Endothelial cell of umbilical vein (primary cell): ENCODE measurements around the gene ZNF146. TPM values are rescaled to one million over a fixed set of nuclear protein-coding genes. Genes with fewer than 3 reads are reported as not detected.

Experiments used
- BruUV-seq: library from RNA; stranded (reverse); fragments of 400-500 nt; replicated peaks from 2 replicates; lab custom pipeline; 2021; lab: Mats Ljungman, UMichigan
- CTCF ChIA-PET: fragments of 300-600, 350-600 bp; sonication (Branson Sonifier 250); formaldehyde crosslinking; loops from one replicate; lab custom pipeline; 2021; ENCODE audit warnings: antibody characterized with exemption, inconsistent platforms; lab: Charles Lee
- POLR2A ChIA-PET: fragments of 300-600, 350-600 bp; sonication (Branson Sonifier 250); formaldehyde crosslinking; loops from one replicate; lab custom pipeline; 2021; ENCODE audit warnings: antibody characterized with exemption, inconsistent platforms; lab: Charles Lee
- DNase-seq: peaks from one replicate; pipeline ENCODE4 v3.0.0-alpha.2; 2011; ENCODE audit warnings: low read depth, low spot score
- FAIRE-seq: peaks from 2 replicates; lab custom pipeline; 2011; peaks lifted over from hg19 to GRCh38; lab: Jason Lieb, UNC
- H2AFZ ChIP-seq: 2 replicates; pipeline ENCODE4 v1.6.0; 2012; ENCODE audit warnings: low read depth, low read length, control low read depth, inconsistent platforms
- H3K27ac ChIP-seq: 2 replicates; pipeline ENCODE4 v1.5.1; 2011; ENCODE audit warnings: low read depth, mild to moderate bottlenecking, control low read depth, low read length, moderate library complexity; ENCODE audit not compliant: insufficient read depth
- H3K27me3 ChIP-seq, 2 experiments: 2 replicates each; pipeline versions ENCODE4 v1.6.0 to v1.6.1; 2011; ENCODE audit warnings: low read length in 2 of 2, mixed read lengths in 1 of 2; ENCODE audit not compliant: control insufficient read depth in 2 of 2, insufficient read depth in 2 of 2
- H3K36me3 ChIP-seq, 2 experiments: 2 replicates in 1 of 2; 3 replicates in 1 of 2; pipeline ENCODE4 v1.5.1; 2011; ENCODE audit warnings: low read length in 2 of 2, mild to moderate bottlenecking in 1 of 2, moderate library complexity in 1 of 2; ENCODE audit not compliant: control insufficient read depth in 2 of 2, insufficient read depth in 2 of 2; ENCODE audit errors: extremely low read depth in 1 of 2
- H3K4me1 ChIP-seq: 3 replicates; pipeline ENCODE4 v1.5.1; 2011; ENCODE audit warnings: mild to moderate bottlenecking, low read length; ENCODE audit not compliant: control insufficient read depth, insufficient read depth; ENCODE audit errors: extremely low read depth
- H3K4me2 ChIP-seq: 2 replicates; pipeline ENCODE4 v1.6.1; 2011; ENCODE audit warnings: low read length, control low read depth, mixed read lengths; ENCODE audit not compliant: insufficient read depth
- H3K4me3 ChIP-seq, 3 experiments: fragments of 200-600 bp in 1 of 3; sonication (generic), shearing (Covaris generic) in 1 of 3; replicated peaks in 1 of 3; 2 replicates each; pipeline ENCODE4 v1.5.1; 2011 to 2016; ENCODE audit warnings: control low read depth in 3 of 3, low read length in 3 of 3, mild to moderate bottlenecking in 2 of 3, inconsistent platforms in 1 of 3, low read depth in 1 of 3, moderate library complexity in 1 of 3; ENCODE audit not compliant: insufficient read depth in 1 of 3
- H3K79me2 ChIP-seq: 2 replicates; pipeline ENCODE4 v1.6.0; 2012; ENCODE audit warnings: low read length, inconsistent platforms; ENCODE audit not compliant: control insufficient read depth, insufficient read depth
- H3K9ac ChIP-seq: replicated peaks from 2 replicates; pipeline ENCODE3; 2011; ENCODE audit warnings: low read length, control low read depth; ENCODE audit not compliant: insufficient read depth; ENCODE audit errors: extremely low read depth
- H3K9me1 ChIP-seq: replicated peaks from 3 replicates; pipeline ENCODE4 v1.6.0; 2011; ENCODE audit warnings: mild to moderate bottlenecking, low read length; ENCODE audit not compliant: control insufficient read depth, insufficient read depth; ENCODE audit errors: extremely low read depth
- H3K9me3 ChIP-seq: replicated peaks from 2 replicates; pipeline ENCODE4 v1.5.1; 2012; ENCODE audit warnings: low read length, inconsistent platforms; ENCODE audit not compliant: control insufficient read depth, insufficient read depth
- H4K20me1 ChIP-seq: replicated peaks from 2 replicates; pipeline ENCODE3; 2011; ENCODE audit warnings: mild to moderate bottlenecking, low read length; ENCODE audit not compliant: control insufficient read depth, insufficient read depth; ENCODE audit errors: extremely low read depth
- CTCF ChIP-seq, 2 donors: IDR thresholded peaks; 1 replicate in 1 of 2; 2 replicates in 1 of 2; pipeline ENCODE4 v1.5.1; 2011; ENCODE audit warnings: low read length in 2 of 2, mild to moderate bottlenecking in 2 of 2, moderate library complexity in 2 of 2, control low read depth in 1 of 2, inconsistent platforms in 1 of 2, low read depth in 1 of 2; ENCODE audit not compliant: insufficient read depth in 1 of 2; ENCODE audit errors: extremely low read depth in 1 of 2
- FOS ChIP-seq: IDR thresholded peaks from 2 replicates; pipeline ENCODE4 v1.6.1; 2011; ENCODE audit warnings: mild to moderate bottlenecking, low read length, moderate library complexity, borderline replicate concordance; ENCODE audit not compliant: insufficient read depth
- GATA2 ChIP-seq: IDR thresholded peaks from 2 replicates; pipeline ENCODE4 v1.7.0; 2011; ENCODE audit warnings: low read depth, mild to moderate bottlenecking, moderate library complexity, mixed read lengths, low read length; ENCODE audit not compliant: insufficient read length, insufficient read depth
- JUN ChIP-seq: IDR thresholded peaks from 2 replicates; pipeline ENCODE4 v1.6.1; 2011; ENCODE audit warnings: borderline replicate concordance, low read depth; ENCODE audit not compliant: insufficient read length, insufficient read depth
- POLR2A ChIP-seq: IDR thresholded peaks from 2 replicates; pipeline ENCODE4 v1.6.1; 2012; ENCODE audit warnings: low read depth, mild to moderate bottlenecking, control low read depth, low read length
- POLR2AphosphoS5 ChIP-seq: IDR thresholded peaks from 2 replicates; pipeline ENCODE4 v1.6.1; 2012; ENCODE audit warnings: low read depth, mild to moderate bottlenecking, control low read depth, low read length, moderate library complexity; ENCODE audit not compliant: insufficient read depth
- dilution Hi-C: fragments of 300-500 bp; cut with MboI; formaldehyde crosslinking; loops from one replicate; pipeline ENCODE4 v1.15.0; 2019; ENCODE audit warnings: low sequenced_read_pairs; ENCODE audit not compliant: extremely low pct_ligation_motif_present
- intact Hi-C: fragments of 100-400 bp; cut with micrococcal nuclease; formaldehyde crosslinking; loops from one replicate; pipeline ENCODE4 v1.10.0; 2022
- polyA plus RNA-seq, 4 experiments: library from polyadenylated mRNA; depleted of rRNA in 3 of 4; stranded (reverse) in 3 of 4; unstranded in 1 of 4; fragments of >200 nt; gene quantifications; 2 replicates each; pipeline versions ENCODE4 v1.2.1 to v1.2.3, GENCODE V29; 2011 to 2012; ENCODE audit warnings: missing spikeins in 1 of 4
- total RNA-seq: library from RNA; stranded (reverse); gene quantifications from 2 replicates; pipeline ENCODE4 v1.2.3, GENCODE V29; 2021

The ZNF146 gene
- total and polyA plus RNA-seq, 2 donors (not counting 3 experiments of a cell fraction or from before 2014, with no cell fraction given) = 17.8 to 63.3 TPM

DNA sequence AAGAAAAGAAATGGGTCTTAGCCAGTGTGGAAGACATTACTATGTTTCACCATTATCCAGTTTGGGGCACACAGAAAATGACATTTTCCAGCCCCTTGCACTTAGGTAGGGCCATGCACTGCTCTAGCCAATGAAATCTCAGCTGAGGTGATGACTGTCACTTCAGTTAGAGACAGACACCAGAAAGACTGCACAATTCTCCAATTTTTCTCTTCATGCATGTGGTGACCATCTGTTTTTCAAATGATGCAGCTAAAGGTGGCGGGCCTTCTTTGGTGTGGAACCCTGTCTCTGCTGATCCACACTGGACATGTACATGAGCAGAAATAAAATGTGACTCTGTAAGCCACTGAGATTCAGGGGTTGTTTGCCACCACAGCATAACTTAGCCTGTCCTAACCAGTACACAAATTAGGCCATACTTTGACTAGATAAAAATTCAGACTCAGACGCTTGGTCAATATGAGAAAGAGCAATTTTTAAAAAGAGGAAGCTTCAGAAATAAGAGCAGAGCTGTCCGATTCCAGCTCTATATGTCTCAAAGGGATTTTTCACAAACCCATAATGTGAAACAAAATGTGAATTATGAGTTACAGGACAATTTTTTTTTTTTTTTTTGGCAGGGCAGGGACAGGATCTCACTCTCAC is 7.2 kb upstream of the ZNF146 start:
- Histone ChIP-seq H3K27me3 (no peaks in the 10 kb centered on the region), H3K9me1 (no peaks in the 10 kb centered on the region), H3K79me2 (no peaks in the 10 kb centered on the region), H3K9me3 (no peaks in the 10 kb centered on the region), H3K27ac (no peak overlapping the region), H3K9ac (no peak overlapping the region), H4K20me1 (no peaks in the 10 kb centered on the region), H2AFZ (no peak overlapping the region), H3K4me1 (no peaks in the 10 kb centered on the region), H3K4me2 (no peak overlapping the region), H3K36me3 (no peaks in the 10 kb centered on the region), H3K4me3 (no peak overlapping the region)
- CTCF ChIA-PET = interaction anchor here (0.6 kb wide), 1 partner anchor 375 kb away, joined by 3 read pairs; no protein-coding TSS in a partner anchor
- dilution Hi-C loops (no loop called here), intact Hi-C loops (no loop called here)
- BruUV-seq = no TSS peak
- FAIRE-seq (peak; percentile 24), DNase-seq (no peak)
- POLR2A ChIA-PET = no interaction called here
- no peak for TF ChIP-seq POLR2AphosphoS5
- TF ChIP-seq FOS = no peak
- TF ChIP-seq GATA2 = no peak
- no peak for TF ChIP-seq JUN
- no peak for TF ChIP-seq POLR2A

GRCh38 chr19:36209372-36209771 is 5.5 kb upstream of the ZNF146 start:
- H3K9me3 ChIP-seq = no peaks in the 10 kb centered on the region
- no peak overlapping the region for H3K9ac ChIP-seq
- dilution Hi-C loops (no loop called here), intact Hi-C loops (no loop called here)
- H3K4me1 ChIP-seq = peaks cover 3% of the 10 kb centered on the region
- H3K79me2 ChIP-seq = peaks cover 5% of the 10 kb centered on the region
- ChIA-PET POLR2A (no interaction called here), CTCF (interaction anchor here (1.2 kb wide), 1 partner anchor 319 kb away, joined by 3 read pairs; the partner anchor contains the start of gene ZNF260)
- H3K4me3 ChIP-seq = no peak overlapping the region
- no peaks in the 10 kb centered on the region for H4K20me1 ChIP-seq
- H3K36me3 ChIP-seq = no peaks in the 10 kb centered on the region
- H3K9me1 ChIP-seq = no peaks in the 10 kb centered on the region
- H3K4me2 ChIP-seq = no peak overlapping the region
- H3K27ac ChIP-seq = no peak overlapping the region
- no TSS peak for BruUV-seq
- no peak overlapping the region for H2AFZ ChIP-seq
- TF ChIP-seq CTCF (IDR thresholded peaks at IDR 0.05; ENCODE audit: extremely low read depth in 1 of 2, insufficient read depth in 1 of 2, low read depth in 1 of 2, low read length in 2 of 2) (no peak), JUN (no peak)
- no peak for FAIRE-seq
- no peaks in the 10 kb centered on the region for H3K27me3 ChIP-seq
- DNase-seq = no peak
